Fibroblast of skin of left biceps (primary cell): Measurements from ENCODE around the gene GTPBP10.

Source experiments
- DNase-seq, 2 experiments: peaks; one replicate each; pipeline ENCODE4 v3.0.0-alpha.2; 2013; ENCODE audit warnings: low read depth in 2 of 2

GTPBP10 gene

GRCh38 chr7:90383422-90383821 lies 36.9 kb downstream of the GTPBP10 start:
- peak; percentile 55 to 56 for DNase-seq

GRCh38 chr7:90383861-90384260 lies 37.3 kb downstream of the GTPBP10 start:
- no peak for DNase-seq

GRCh38 chr7:90384433-90384832 lies 37.9 kb downstream of the GTPBP10 start:
- no peak for DNase-seq

GRCh38 chr7:90387470-90388240 lies 41.1 kb downstream of the GTPBP10 start:
- no peak for DNase-seq

GRCh38 chr7:90390926-90391325 lies 44.4 kb downstream of the GTPBP10 start:
- no peak for DNase-seq

- DNase-seq: no peak
Measured at GRCh38 chr7:90391488-90391887, 45.0 kb downstream of the GTPBP10 start.

GRCh38 chr7:90396420-90396819 lies 49.9 kb downstream of the GTPBP10 start:
- DNase-seq: no peak

GRCh38 chr7:90401989-90402388 lies 55.5 kb downstream of the GTPBP10 start:
- peak; percentile 49 to 58 for DNase-seq

GRCh38 chr7:90402785-90403173 lies 56.3 kb downstream of the GTPBP10 start:
- no peak for DNase-seq

GRCh38 chr7:90403174-90404113 lies 56.9 kb downstream of the GTPBP10 start, which contains the start of gene CLDN12:
TSS of gene CLDN12 (plus strand) at chr7:90403461. CDS start at chr7:90412677, 9,216 bp downstream.
- peak; percentile 94 to 95 for DNase-seq

GRCh38 chr7:90404777-90405176 lies 58.3 kb downstream of the GTPBP10 start:
- DNase-seq: no peak

GRCh38 chr7:90407484-90407821 lies 60.9 kb downstream of the GTPBP10 start:
- DNase-seq: no peak

GRCh38 chr7:90408142-90408541 lies 61.6 kb downstream of the GTPBP10 start:
- DNase-seq: no peak

- DNase-seq: no peak
Measured at GRCh38 chr7:90409667-90410066, 63.2 kb downstream of the GTPBP10 start.

GRCh38 chr7:90411510-90411909 lies 65.0 kb downstream of the GTPBP10 start:
- no peak for DNase-seq

- DNase-seq: no peak
Measured at GRCh38 chr7:90412458-90413184, 66.1 kb downstream of the GTPBP10 start.

GRCh38 chr7:90413185-90413528 lies 66.6 kb downstream of the GTPBP10 start:
- no peak for DNase-seq

GRCh38 chr7:90421651-90422050 lies 75.1 kb downstream of the GTPBP10 start:
- no peak for DNase-seq

GRCh38 chr7:90424720-90425119 lies 78.2 kb downstream of the GTPBP10 start:
- no peak for DNase-seq

- DNase-seq: no peak
Measured at GRCh38 chr7:90425376-90425775, 78.9 kb downstream of the GTPBP10 start.

- DNase-seq: no peak
Measured at GRCh38 chr7:90430614-90431460, 84.3 kb downstream of the GTPBP10 start.
